Breast epithelium (tissue), 3 donors: ENCODE measurements around the gene ARID1B.

Experiments used
- POLR2A ChIP-seq: fragments of 450-650 bp; IDR thresholded peaks from one replicate; pipeline ENCODE4 v1.6.1; 2016; ENCODE audit warnings: antibody characterized with exemption, mild to moderate bottlenecking, moderate library complexity
- POLR2AphosphoS5 ChIP-seq, 3 donors: sonication (generic); formaldehyde crosslinking; IDR thresholded peaks; one replicate each; pipeline ENCODE4 v1.6.1; 2017; ENCODE audit warnings: antibody characterized with exemption in 3 of 3
- TF ChIP-seq, protein P1 (sequence below), 3 donors: fragments of 450-650 bp; IDR thresholded peaks; one replicate each; pipeline ENCODE4 v1.5.1; 2016 to 2017; ENCODE audit warnings: antibody characterized with exemption in 3 of 3, mild to moderate bottlenecking in 3 of 3, moderate library complexity in 3 of 3

DNA sequence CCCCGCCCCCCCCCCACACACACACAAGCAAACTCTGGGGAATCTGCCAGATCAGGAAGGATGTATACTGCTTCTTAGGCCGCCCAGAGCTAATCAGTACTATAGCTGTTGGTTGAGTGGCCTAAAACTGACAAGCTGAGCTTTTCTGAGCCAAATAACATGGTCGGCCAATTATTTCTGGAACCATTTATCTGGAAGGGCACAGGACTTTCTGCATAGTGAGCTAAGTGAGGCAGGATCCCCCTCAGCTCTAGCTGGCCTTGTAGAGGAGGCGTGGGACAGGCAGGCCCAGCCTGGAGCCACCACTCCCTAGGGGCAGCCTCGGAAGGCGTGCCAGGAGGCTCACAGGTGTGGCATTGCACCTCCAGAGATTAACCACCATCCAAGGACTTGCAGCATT, 346.1 kb downstream of the ARID1B start:
- no peak for TF ChIP-seq POLR2A
- TF ChIP-seq, protein P1, sequence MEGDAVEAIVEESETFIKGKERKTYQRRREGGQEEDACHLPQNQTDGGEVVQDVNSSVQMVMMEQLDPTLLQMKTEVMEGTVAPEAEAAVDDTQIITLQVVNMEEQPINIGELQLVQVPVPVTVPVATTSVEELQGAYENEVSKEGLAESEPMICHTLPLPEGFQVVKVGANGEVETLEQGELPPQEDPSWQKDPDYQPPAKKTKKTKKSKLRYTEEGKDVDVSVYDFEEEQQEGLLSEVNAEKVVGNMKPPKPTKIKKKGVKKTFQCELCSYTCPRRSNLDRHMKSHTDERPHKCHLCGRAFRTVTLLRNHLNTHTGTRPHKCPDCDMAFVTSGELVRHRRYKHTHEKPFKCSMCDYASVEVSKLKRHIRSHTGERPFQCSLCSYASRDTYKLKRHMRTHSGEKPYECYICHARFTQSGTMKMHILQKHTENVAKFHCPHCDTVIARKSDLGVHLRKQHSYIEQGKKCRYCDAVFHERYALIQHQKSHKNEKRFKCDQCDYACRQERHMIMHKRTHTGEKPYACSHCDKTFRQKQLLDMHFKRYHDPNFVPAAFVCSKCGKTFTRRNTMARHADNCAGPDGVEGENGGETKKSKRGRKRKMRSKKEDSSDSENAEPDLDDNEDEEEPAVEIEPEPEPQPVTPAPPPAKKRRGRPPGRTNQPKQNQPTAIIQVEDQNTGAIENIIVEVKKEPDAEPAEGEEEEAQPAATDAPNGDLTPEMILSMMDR (IDR thresholded peaks at IDR 0.05): no peak
- no peak for TF ChIP-seq POLR2AphosphoS5 (IDR thresholded peaks at IDR 0.05)
